CD4-positive, CD25-positive, alpha-beta regulatory T cell (primary cell): ENCODE measurements around the gene SIK2. TPM values are rescaled to one million over a fixed set of nuclear protein-coding genes. Genes with fewer than 3 reads are reported as not detected.

Experiments
- ATAC-seq, 2 donors: fragments of 150-1000 bp; cut with Tn5 transposase; one replicate each; pipeline ENCODE4 v1.10.0; 2021; ENCODE audit warnings: low read depth in 2 of 2, moderate number of reproducible peaks in 2 of 2, moderate library complexity in 1 of 2
- DNase-seq, 3 donors: peaks; one replicate each; pipeline versions ENCODE4 v3.0.0 to v3.0.0-alpha.2; 2012 to 2022; ENCODE audit warnings: mixed read lengths in 1 of 3
- H3K27ac ChIP-seq: one replicate; pipeline ENCODE4 v1.7.0; 2013; ENCODE audit warnings: mild to moderate bottlenecking, low read length; ENCODE audit not compliant: insufficient read depth, poor library complexity, severe bottlenecking
- H3K27me3 ChIP-seq: one replicate; pipeline ENCODE4 v1.7.0; 2013; ENCODE audit warnings: low read length; ENCODE audit not compliant: control insufficient read depth, insufficient read depth
- H3K36me3 ChIP-seq: one replicate; pipeline ENCODE4 v1.7.0; 2013; ENCODE audit warnings: mild to moderate bottlenecking, low read length, moderate library complexity; ENCODE audit not compliant: control insufficient read depth, insufficient read depth
- H3K4me1 ChIP-seq: 2 replicates; pipeline ENCODE4 v1.7.0; 2013; ENCODE audit warnings: mild to moderate bottlenecking, low read length; ENCODE audit not compliant: insufficient read depth, control insufficient read depth, poor library complexity, severe bottlenecking
- H3K4me3 ChIP-seq: one replicate; pipeline ENCODE4 v1.7.0; 2013; ENCODE audit warnings: low read depth, mild to moderate bottlenecking, low read length, moderate library complexity
- H3K9me3 ChIP-seq, 2 experiments: 1 replicate in 1 of 2; 2 replicates in 1 of 2; pipeline ENCODE4 v1.7.0; 2013; ENCODE audit warnings: low read length in 2 of 2, mild to moderate bottlenecking in 1 of 2, moderate library complexity in 1 of 2; ENCODE audit not compliant: control insufficient read depth in 2 of 2
- H3K27ac Mint-ChIP-seq, 3 donors: one replicate each; pipeline ENCODE4 v1.8.0; 2020 to 2022; ENCODE audit warnings: mild to moderate bottlenecking in 3 of 3, mixed read lengths in 3 of 3, moderate library complexity in 2 of 3
- H3K27me3 Mint-ChIP-seq: one replicate; pipeline ENCODE4 v1.8.0; 2022; ENCODE audit warnings: mild to moderate bottlenecking, mixed read lengths
- H3K36me3 Mint-ChIP-seq: one replicate; pipeline ENCODE4 v1.8.0; 2020; ENCODE audit warnings: mixed read lengths
- H3K4me1 Mint-ChIP-seq, 4 donors: one replicate each; pipeline ENCODE4 v1.8.0; 2020 to 2022; ENCODE audit warnings: mixed read lengths in 4 of 4, mild to moderate bottlenecking in 1 of 4
- H3K4me3 Mint-ChIP-seq, 4 donors: one replicate each; pipeline ENCODE4 v1.8.0; 2020 to 2022; ENCODE audit warnings: mild to moderate bottlenecking in 4 of 4, mixed read lengths in 4 of 4, moderate library complexity in 3 of 4
- H3K9me3 Mint-ChIP-seq, 7 donors: one replicate each; pipeline ENCODE4 v1.8.0; 2020 to 2022; ENCODE audit warnings: mixed read lengths in 7 of 7, mild to moderate bottlenecking in 3 of 7, moderate library complexity in 2 of 7
- polyA plus RNA-seq, 4 donors: library from polyadenylated mRNA; unstranded; fragments of 300-500 nt; fragmentation: Illumina TruSeq; gene quantifications; one replicate each; pipeline ENCODE4 v1.2.3, GENCODE V29; 2021
- total RNA-seq: library from RNA; stranded (reverse); gene quantifications from one replicate; pipeline ENCODE4 v1.2.3, GENCODE V29; 2022

SIK2 gene
- total and polyA plus RNA-seq, 5 donors from 2014 or later: 0.05 to 8.7 (median 0.16) TPM

- H3K4me1 Mint-ChIP-seq: peaks cover 0 to 6% (median 0%) of the 10 kb centered on the region in 4 donors
- Histone ChIP-seq H3K27ac (no peak overlapping the region), H3K4me1 (no peaks in the 10 kb centered on the region), H3K9me3 (no peaks in the 10 kb centered on the region), H3K4me3 (no peak overlapping the region), H3K27me3 (no peaks in the 10 kb centered on the region), H3K36me3 (no peaks in the 10 kb centered on the region)
- no peaks in the 10 kb centered on the region for H3K36me3 Mint-ChIP-seq
- H3K27me3 Mint-ChIP-seq: no peaks in the 10 kb centered on the region
- peaks cover 0 to 1% (median 0%) of the 10 kb centered on the region in 7 donors for H3K9me3 Mint-ChIP-seq
- H3K4me3 Mint-ChIP-seq: no peak overlapping the region
- ATAC-seq (no peak), DNase-seq (no peak)
- no peak overlapping the region for H3K27ac Mint-ChIP-seq
These were observed 176.9 kb downstream of the SIK2 start for GRCh38 chr11:111779118-111779517.

Other genes starting within 250 kb of the SIK2 start
- 4.8 TPM for gene POU2AF1, start 223.2 kb upstream of the SIK2 start, total RNA-seq
- 1 to 10 TPM; 1.6 to 3.8 (median 2.2) TPM for gene POU2AF1, start 223.2 kb upstream of the SIK2 start, polyA plus RNA-seq
- not detected for gene BTG4, start 90.1 kb upstream of the SIK2 start, total RNA-seq
- gene BTG4, start 90.1 kb upstream of the SIK2 start, polyA plus RNA-seq: under 1 TPM in 1 of 4 donors, not detected in 3; 0.23 TPM
- not detected for gene HOATZ, start 87.7 kb upstream of the SIK2 start, total RNA-seq
- gene HOATZ, start 87.7 kb upstream of the SIK2 start, polyA plus RNA-seq: not detected
- 15.8 TPM for gene LAYN, start 61.7 kb upstream of the SIK2 start, total RNA-seq
- 10 to 100 TPM in 2 of 4 donors, 1 to 10 TPM in 2; 6.2 to 17.9 (median 10.1) TPM for gene LAYN, start 61.7 kb upstream of the SIK2 start, polyA plus RNA-seq
- 45.9 TPM for gene PPP2R1B, start 163.9 kb downstream of the SIK2 start, total RNA-seq
- 10 to 100 TPM; 16.5 to 23.7 (median 21.4) TPM for gene PPP2R1B, start 163.9 kb downstream of the SIK2 start, polyA plus RNA-seq